Peyer's patch (tissue), 4 donors: ENCODE data around the gene KDM4C.

Source experiments
- POLR2A ChIP-seq, 2 donors: fragments of 450-650 bp; IDR thresholded peaks; one replicate each; pipeline ENCODE4 v1.5.1; 2017; ENCODE audit warnings: antibody characterized with exemption in 2 of 2, mild to moderate bottlenecking in 2 of 2, moderate library complexity in 2 of 2
- TF ChIP-seq, protein P1 (sequence below), 6 experiments: fragments of 450-650 bp in 4 of 6; fragments of 200-600 bp in 2 of 6; sonication (generic) in 1 of 6; IDR thresholded peaks; one replicate each; pipeline ENCODE4 v1.5.1; 2017 to 2019; ENCODE audit warnings: antibody characterized with exemption in 6 of 6, mild to moderate bottlenecking in 3 of 6, moderate library complexity in 1 of 6

DNA sequence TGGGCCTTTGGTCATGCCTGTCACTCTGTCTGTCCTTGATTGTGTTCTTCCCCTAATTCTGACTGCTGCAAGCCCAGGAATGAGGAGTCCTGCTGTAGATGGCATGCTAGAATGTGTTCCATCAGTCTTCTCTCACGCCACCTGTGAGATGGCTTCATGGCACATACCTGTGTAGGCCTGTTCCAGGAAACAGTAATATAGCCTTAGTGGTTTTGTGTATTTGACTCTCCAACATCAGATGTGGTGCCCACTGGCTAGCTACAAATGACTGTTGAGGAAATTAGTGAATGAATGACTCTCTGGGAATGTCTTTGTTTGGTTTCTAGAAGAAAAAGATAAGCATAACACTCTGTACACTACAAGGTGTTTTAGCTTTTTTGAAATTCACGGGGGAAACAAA, 367.5 kb downstream of the KDM4C start:
- TF ChIP-seq, protein P1, sequence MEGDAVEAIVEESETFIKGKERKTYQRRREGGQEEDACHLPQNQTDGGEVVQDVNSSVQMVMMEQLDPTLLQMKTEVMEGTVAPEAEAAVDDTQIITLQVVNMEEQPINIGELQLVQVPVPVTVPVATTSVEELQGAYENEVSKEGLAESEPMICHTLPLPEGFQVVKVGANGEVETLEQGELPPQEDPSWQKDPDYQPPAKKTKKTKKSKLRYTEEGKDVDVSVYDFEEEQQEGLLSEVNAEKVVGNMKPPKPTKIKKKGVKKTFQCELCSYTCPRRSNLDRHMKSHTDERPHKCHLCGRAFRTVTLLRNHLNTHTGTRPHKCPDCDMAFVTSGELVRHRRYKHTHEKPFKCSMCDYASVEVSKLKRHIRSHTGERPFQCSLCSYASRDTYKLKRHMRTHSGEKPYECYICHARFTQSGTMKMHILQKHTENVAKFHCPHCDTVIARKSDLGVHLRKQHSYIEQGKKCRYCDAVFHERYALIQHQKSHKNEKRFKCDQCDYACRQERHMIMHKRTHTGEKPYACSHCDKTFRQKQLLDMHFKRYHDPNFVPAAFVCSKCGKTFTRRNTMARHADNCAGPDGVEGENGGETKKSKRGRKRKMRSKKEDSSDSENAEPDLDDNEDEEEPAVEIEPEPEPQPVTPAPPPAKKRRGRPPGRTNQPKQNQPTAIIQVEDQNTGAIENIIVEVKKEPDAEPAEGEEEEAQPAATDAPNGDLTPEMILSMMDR (IDR thresholded peaks at IDR 0.05) = no peak
- no peak for TF ChIP-seq POLR2A (IDR thresholded peaks at IDR 0.05)
